ENCODE results near the gene MADD.

The MADD gene

GRCh38 chr11:47345890-47346563 lies 76.1 kb downstream of the MADD start:
- ATAC-seq, result no peak
- no peak overlapping the region for H3K27ac Mint-ChIP-seq

GRCh38 chr11:47347137-47347536 lies 77.2 kb downstream of the MADD start:
- ATAC-seq, result no peak
- H3K4me3 Mint-ChIP-seq, result no peak overlapping the region
- no peak overlapping the region for H3K27ac Mint-ChIP-seq
- H3K27me3 Mint-ChIP-seq, result no peaks in the 10 kb centered on the region
- H3K9me3 Mint-ChIP-seq, result no peaks in the 10 kb centered on the region
- H3K4me1 Mint-ChIP-seq, result no peaks in the 10 kb centered on the region
- H3K36me3 Mint-ChIP-seq, result no peaks in the 10 kb centered on the region

More at GRCh38 chr11:47345890-47346563, 76.1 kb downstream of the MADD start:
- H3K36me3 Mint-ChIP-seq, result no peaks in the 10 kb centered on the region
- no peaks in the 10 kb centered on the region for H3K4me1 Mint-ChIP-seq
- H3K9me3 Mint-ChIP-seq, result no peaks in the 10 kb centered on the region
- no peaks in the 10 kb centered on the region for H3K27me3 Mint-ChIP-seq
- H3K4me3 Mint-ChIP-seq, result no peak overlapping the region

GRCh38 chr11:47348131-47348802 lies 78.3 kb downstream of the MADD start:
- H3K4me1 Mint-ChIP-seq, result no peaks in the 10 kb centered on the region

GRCh38 chr11:47348859-47349258 lies 78.9 kb downstream of the MADD start:
- Mint-ChIP-seq H3K36me3 (no peaks in the 10 kb centered on the region), H3K4me1 (no peaks in the 10 kb centered on the region), H3K9me3 (no peaks in the 10 kb centered on the region), H3K27me3 (no peaks in the 10 kb centered on the region), H3K27ac (no peak overlapping the region), H3K4me3 (no peak overlapping the region)
- no peak for ATAC-seq

More at GRCh38 chr11:47348131-47348802, 78.3 kb downstream of the MADD start:
- ATAC-seq, result no peak
- H3K36me3 Mint-ChIP-seq, result no peaks in the 10 kb centered on the region
- no peak overlapping the region for H3K27ac Mint-ChIP-seq
- no peaks in the 10 kb centered on the region for H3K9me3 Mint-ChIP-seq
- no peak overlapping the region for H3K4me3 Mint-ChIP-seq
- H3K27me3 Mint-ChIP-seq, result no peaks in the 10 kb centered on the region

GRCh38 chr11:47349521-47350095 lies 79.7 kb downstream of the MADD start:
- H3K36me3 Mint-ChIP-seq, result peaks cover 5% of the 10 kb centered on the region
- H3K27me3 Mint-ChIP-seq, result no peaks in the 10 kb centered on the region
- no peak overlapping the region for H3K4me3 Mint-ChIP-seq
- no peak for ATAC-seq
- H3K9me3 Mint-ChIP-seq, result no peaks in the 10 kb centered on the region
- no peaks in the 10 kb centered on the region for H3K4me1 Mint-ChIP-seq
- no peak overlapping the region for H3K27ac Mint-ChIP-seq

GRCh38 chr11:47350315-47350714 lies 80.4 kb downstream of the MADD start:
- no peak for ATAC-seq
- peak overlapping the region; percentile 26 for H3K27ac Mint-ChIP-seq
- H3K4me1 Mint-ChIP-seq, result no peaks in the 10 kb centered on the region
- peaks cover 8% of the 10 kb centered on the region for H3K36me3 Mint-ChIP-seq
- no peak overlapping the region for H3K4me3 Mint-ChIP-seq
- no peaks in the 10 kb centered on the region for H3K9me3 Mint-ChIP-seq
- no peaks in the 10 kb centered on the region for H3K27me3 Mint-ChIP-seq

- H3K4me3 Mint-ChIP-seq, result no peak overlapping the region
- peak overlapping the region; percentile 26 for H3K27ac Mint-ChIP-seq
These were observed 81.5 kb downstream of the MADD start for GRCh38 chr11:47351156-47352126.

GRCh38 chr11:47352556-47352955 lies 82.6 kb downstream of the MADD start, which contains the start of gene MYBPC3:
TSS of gene MYBPC3 (minus strand) at chr11:47352702. CDS start at chr11:47352647, 55 bp downstream.
- Mint-ChIP-seq H3K4me3 (no peak within 1 kb of the TSS), H3K9me3 (no peaks in the 10 kb centered on the region), H3K27me3 (no peaks in the 10 kb centered on the region), H3K36me3 (peaks cover 8% of the 10 kb centered on the region), H3K4me1 (no peaks in the 10 kb centered on the region), H3K27ac (no peak within 1 kb of the TSS)
- ATAC-seq, result no peak

More at GRCh38 chr11:47351156-47352126, 81.5 kb downstream of the MADD start:
- H3K36me3 Mint-ChIP-seq, result peaks cover 8% of the 10 kb centered on the region
- no peaks in the 10 kb centered on the region for H3K27me3 Mint-ChIP-seq
- ATAC-seq, result no peak
- no peaks in the 10 kb centered on the region for H3K9me3 Mint-ChIP-seq
- no peaks in the 10 kb centered on the region for H3K4me1 Mint-ChIP-seq

- Mint-ChIP-seq H3K27ac (no peak overlapping the region), H3K36me3 (peaks cover 12% of the 10 kb centered on the region), H3K4me3 (no peak overlapping the region), H3K27me3 (no peaks in the 10 kb centered on the region), H3K9me3 (no peaks in the 10 kb centered on the region), H3K4me1 (peaks cover 3% of the 10 kb centered on the region)
- ATAC-seq, result no peak
These were observed 84.2 kb downstream of the MADD start for GRCh38 chr11:47353978-47354774.

- H3K4me1 Mint-ChIP-seq, result peaks cover 9% of the 10 kb centered on the region
- H3K4me3 Mint-ChIP-seq, result no peak overlapping the region
- H3K36me3 Mint-ChIP-seq, result peaks cover 18% of the 10 kb centered on the region
- H3K27me3 Mint-ChIP-seq, result no peaks in the 10 kb centered on the region
- ATAC-seq, result peak; percentile 18
- no peaks in the 10 kb centered on the region for H3K9me3 Mint-ChIP-seq
- no peak overlapping the region for H3K27ac Mint-ChIP-seq
These were observed 85.0 kb downstream of the MADD start for GRCh38 chr11:47354913-47355282.

- Mint-ChIP-seq H3K27ac (no peak overlapping the region), H3K4me1 (peaks cover 9% of the 10 kb centered on the region), H3K4me3 (no peak overlapping the region), H3K36me3 (peaks cover 18% of the 10 kb centered on the region), H3K9me3 (no peaks in the 10 kb centered on the region), H3K27me3 (no peaks in the 10 kb centered on the region)
- ATAC-seq, result peak; percentile 65
These were observed 85.6 kb downstream of the MADD start for GRCh38 chr11:47355283-47356128.

- Mint-ChIP-seq H3K4me1 (peaks cover 15% of the 10 kb centered on the region), H3K9me3 (no peaks in the 10 kb centered on the region), H3K27me3 (no peaks in the 10 kb centered on the region), H3K36me3 (peaks cover 23% of the 10 kb centered on the region), H3K4me3 (no peak overlapping the region), H3K27ac (no peak overlapping the region)
- ATAC-seq, result no peak
These were observed 86.4 kb downstream of the MADD start for GRCh38 chr11:47356129-47356997.

GRCh38 chr11:47356998-47357329 lies 87.0 kb downstream of the MADD start:
- Mint-ChIP-seq H3K27ac (no peak overlapping the region), H3K36me3 (peaks cover 23% of the 10 kb centered on the region), H3K4me3 (no peak overlapping the region), H3K27me3 (no peaks in the 10 kb centered on the region), H3K9me3 (no peaks in the 10 kb centered on the region), H3K4me1 (peaks cover 20% of the 10 kb centered on the region)
- ATAC-seq, result no peak
